HL-60 (cell line): Measurements from ENCODE around the gene ARRB1.

Experiments
- DNase-seq, 2 experiments: peaks; one replicate each; pipeline ENCODE4 v3.0.0-alpha.2; 2010 to 2020; ENCODE audit warnings: low read depth in 1 of 2, low spot score in 1 of 2
- H3K27ac ChIP-seq: fragments of 250-450 bp; sonication (Bioruptor Pico); replicated peaks from 2 replicates; pipeline ENCODE4 v1.5.1; 2020; ENCODE audit warnings: mild to moderate bottlenecking, moderate library complexity
- H3K27me3 ChIP-seq: fragments of 250-450 bp; sonication (Bioruptor Pico); 2 replicates; pipeline ENCODE4 v1.5.1; 2021; ENCODE audit warnings: mild to moderate bottlenecking, moderate library complexity; ENCODE audit not compliant: insufficient read depth, poor library complexity, severe bottlenecking
- H3K4me3 ChIP-seq: replicated peaks from 2 replicates; pipeline ENCODE4 v1.5.1; 2011; ENCODE audit warnings: mild to moderate bottlenecking, control low read depth, low read length; ENCODE audit not compliant: insufficient read depth
- CTCF ChIP-seq: IDR thresholded peaks from one replicate; pipeline ENCODE4 v1.5.1; 2011; ENCODE audit warnings: low read length, control low read depth, inconsistent platforms; ENCODE audit not compliant: insufficient read depth
- GABPA ChIP-seq: IDR thresholded peaks from 2 replicates; pipeline ENCODE4 v1.6.1; 2012; ENCODE audit warnings: low read depth
- POLR2AphosphoS5 ChIP-seq: IDR thresholded peaks from 2 replicates; pipeline ENCODE4 v1.6.1; 2012; ENCODE audit warnings: low read depth
- SPI1 ChIP-seq: IDR thresholded peaks from 2 replicates; pipeline ENCODE4 v1.6.1; 2012; ENCODE audit warnings: low read depth, mild to moderate bottlenecking, borderline replicate concordance
- TF ChIP-seq, protein P1 (sequence below): IDR thresholded peaks from 2 replicates; pipeline ENCODE4 v1.6.1; 2012; ENCODE audit warnings: low read depth; ENCODE audit not compliant: insufficient replicate concordance

The ARRB1 gene

DNA sequence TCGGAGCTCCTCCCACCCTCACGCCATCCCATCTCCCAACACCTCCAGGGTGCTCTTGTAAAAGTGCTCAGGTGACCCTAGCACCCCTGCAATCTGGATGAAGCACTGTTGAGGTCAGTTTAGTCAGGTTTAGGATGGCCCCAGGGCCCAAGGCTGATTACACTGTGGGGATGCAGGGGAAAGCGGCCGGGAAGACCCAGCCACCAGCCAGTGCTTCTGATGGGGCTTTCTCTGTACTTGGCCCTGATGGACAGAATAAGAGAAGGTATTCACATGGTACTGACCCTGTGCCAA is 82.1 kb downstream of the ARRB1 start:
- no peak for DNase-seq
- no peaks in the 10 kb centered on the region for H3K27me3 ChIP-seq
- no peak overlapping the region for H3K27ac ChIP-seq
- H3K4me3 ChIP-seq = no peak overlapping the region
- TF ChIP-seq GABPA (no peak), SPI1 (no peak), POLR2AphosphoS5 (no peak), CTCF (no peak)
- TF ChIP-seq, protein P1, sequence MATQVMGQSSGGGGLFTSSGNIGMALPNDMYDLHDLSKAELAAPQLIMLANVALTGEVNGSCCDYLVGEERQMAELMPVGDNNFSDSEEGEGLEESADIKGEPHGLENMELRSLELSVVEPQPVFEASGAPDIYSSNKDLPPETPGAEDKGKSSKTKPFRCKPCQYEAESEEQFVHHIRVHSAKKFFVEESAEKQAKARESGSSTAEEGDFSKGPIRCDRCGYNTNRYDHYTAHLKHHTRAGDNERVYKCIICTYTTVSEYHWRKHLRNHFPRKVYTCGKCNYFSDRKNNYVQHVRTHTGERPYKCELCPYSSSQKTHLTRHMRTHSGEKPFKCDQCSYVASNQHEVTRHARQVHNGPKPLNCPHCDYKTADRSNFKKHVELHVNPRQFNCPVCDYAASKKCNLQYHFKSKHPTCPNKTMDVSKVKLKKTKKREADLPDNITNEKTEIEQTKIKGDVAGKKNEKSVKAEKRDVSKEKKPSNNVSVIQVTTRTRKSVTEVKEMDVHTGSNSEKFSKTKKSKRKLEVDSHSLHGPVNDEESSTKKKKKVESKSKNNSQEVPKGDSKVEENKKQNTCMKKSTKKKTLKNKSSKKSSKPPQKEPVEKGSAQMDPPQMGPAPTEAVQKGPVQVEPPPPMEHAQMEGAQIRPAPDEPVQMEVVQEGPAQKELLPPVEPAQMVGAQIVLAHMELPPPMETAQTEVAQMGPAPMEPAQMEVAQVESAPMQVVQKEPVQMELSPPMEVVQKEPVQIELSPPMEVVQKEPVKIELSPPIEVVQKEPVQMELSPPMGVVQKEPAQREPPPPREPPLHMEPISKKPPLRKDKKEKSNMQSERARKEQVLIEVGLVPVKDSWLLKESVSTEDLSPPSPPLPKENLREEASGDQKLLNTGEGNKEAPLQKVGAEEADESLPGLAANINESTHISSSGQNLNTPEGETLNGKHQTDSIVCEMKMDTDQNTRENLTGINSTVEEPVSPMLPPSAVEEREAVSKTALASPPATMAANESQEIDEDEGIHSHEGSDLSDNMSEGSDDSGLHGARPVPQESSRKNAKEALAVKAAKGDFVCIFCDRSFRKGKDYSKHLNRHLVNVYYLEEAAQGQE = no peak

GRCh38 chr11:75268626-75269366 is 82.7 kb downstream of the ARRB1 start:
- TF ChIP-seq, protein P1 = no peak
- TF ChIP-seq GABPA = no peak
- TF ChIP-seq CTCF = no peak
- no peak for TF ChIP-seq POLR2AphosphoS5
- TF ChIP-seq SPI1 = no peak
- no peak overlapping the region for H3K4me3 ChIP-seq
- H3K27ac ChIP-seq = no peak overlapping the region
- no peak for DNase-seq
- no peaks in the 10 kb centered on the region for H3K27me3 ChIP-seq

GRCh38 chr11:75267171-75267970 is 84.1 kb downstream of the ARRB1 start:
- Histone ChIP-seq H3K27ac (no peak overlapping the region), H3K4me3 (no peak overlapping the region), H3K27me3 (no peaks in the 10 kb centered on the region)
- no peak for DNase-seq
- TF ChIP-seq SPI1 = no peak
- TF ChIP-seq CTCF = no peak
- TF ChIP-seq, protein P1 = no peak
- no peak for TF ChIP-seq POLR2AphosphoS5
- TF ChIP-seq GABPA = no peak
